Rectal smooth muscle tissue (tissue), 1 donor: Measurements from ENCODE around the gene ANKRD28.

Experiments
- H3K27ac ChIP-seq: one replicate; pipeline ENCODE4 v1.7.0; 2013; ENCODE audit warnings: low read depth, low read length, inconsistent platforms
- H3K27me3 ChIP-seq: one replicate; pipeline ENCODE4 v1.7.0; 2013; ENCODE audit warnings: low read length; ENCODE audit not compliant: control insufficient read depth, insufficient read depth
- H3K36me3 ChIP-seq: one replicate; pipeline ENCODE4 v1.7.0; 2013; ENCODE audit warnings: low read length; ENCODE audit not compliant: control insufficient read depth, insufficient read depth
- H3K4me1 ChIP-seq: one replicate; pipeline ENCODE4 v1.7.0; 2013; ENCODE audit warnings: low read length; ENCODE audit not compliant: control insufficient read depth, insufficient read depth
- H3K4me3 ChIP-seq: one replicate; pipeline ENCODE4 v1.7.0; 2013; ENCODE audit warnings: low read length
- H3K9ac ChIP-seq: one replicate; pipeline ENCODE4 v1.7.0; 2013; ENCODE audit warnings: low read length

The ANKRD28 gene

GRCh38 chr3:15694628-15695027, 103.2 kb downstream of the ANKRD28 start:
- Histone ChIP-seq H3K27me3 (no peaks in the 10 kb centered on the region), H3K4me3 (no peak overlapping the region), H3K36me3 (peaks cover 5% of the 10 kb centered on the region), H3K27ac (no peak overlapping the region), H3K4me1 (no peaks in the 10 kb centered on the region), H3K9ac (no peak overlapping the region)

DNA sequence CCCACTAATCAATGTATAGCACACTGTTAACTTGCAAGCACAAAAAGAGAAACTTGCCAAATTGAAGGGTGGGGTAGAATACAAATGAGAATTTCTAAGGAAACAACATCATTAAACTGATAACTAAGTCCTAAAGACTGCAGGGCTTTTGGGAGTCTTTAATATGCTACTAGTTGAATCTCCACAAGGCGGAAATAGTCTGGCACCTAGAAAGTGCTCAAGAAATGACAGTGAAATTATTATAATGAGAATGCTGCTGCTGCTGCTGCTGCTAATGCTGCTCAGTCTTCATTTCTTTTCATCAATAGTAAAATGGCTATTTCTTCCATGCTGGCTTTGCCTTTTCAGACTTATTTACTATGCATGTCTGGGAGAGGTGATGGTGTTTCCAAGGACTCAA, 104.4 kb downstream of the ANKRD28 start:
- H3K27ac ChIP-seq: no peak overlapping the region
- no peak overlapping the region for H3K9ac ChIP-seq

GRCh38 chr3:15690748-15691147, 107.0 kb downstream of the ANKRD28 start:
- Histone ChIP-seq H3K27ac (no peak overlapping the region), H3K4me3 (no peak overlapping the region), H3K36me3 (peaks cover 5% of the 10 kb centered on the region), H3K9ac (no peak overlapping the region), H3K27me3 (no peaks in the 10 kb centered on the region), H3K4me1 (no peaks in the 10 kb centered on the region)

More for the DNA sequence above, 104.4 kb downstream of the ANKRD28 start:
- Histone ChIP-seq H3K4me1 (no peaks in the 10 kb centered on the region), H3K27me3 (no peaks in the 10 kb centered on the region), H3K36me3 (peaks cover 5% of the 10 kb centered on the region), H3K4me3 (no peak overlapping the region)

- H3K4me3 ChIP-seq: no peak overlapping the region
- no peak overlapping the region for H3K27ac ChIP-seq
- no peaks in the 10 kb centered on the region for H3K27me3 ChIP-seq
- H3K4me1 ChIP-seq: no peaks in the 10 kb centered on the region
- H3K36me3 ChIP-seq: peaks cover 6% of the 10 kb centered on the region
- H3K9ac ChIP-seq: no peak overlapping the region
Measured at GRCh38 chr3:15690230-15690629, 107.5 kb downstream of the ANKRD28 start.

DNA sequence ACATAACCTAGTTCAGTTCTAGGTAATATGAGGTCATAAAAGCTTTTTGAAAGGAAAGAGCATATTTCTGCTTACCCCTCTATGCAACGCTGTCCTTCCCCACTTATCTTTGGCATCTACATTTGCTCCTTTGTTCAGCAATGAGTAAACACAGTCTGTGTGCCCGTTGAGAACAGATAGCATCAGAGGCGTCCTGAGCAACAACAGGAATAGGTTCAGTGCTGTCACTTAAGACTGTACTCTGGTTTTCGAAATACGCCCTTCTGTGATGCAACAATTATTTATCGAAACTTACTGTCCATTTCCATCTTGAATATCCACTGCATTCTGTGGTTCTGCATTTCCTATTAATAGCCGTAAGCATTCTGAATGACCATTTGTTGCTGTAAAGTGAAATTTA, 111.9 kb downstream of the ANKRD28 start:
- Histone ChIP-seq H3K27ac (no peak overlapping the region), H3K4me3 (no peak overlapping the region), H3K27me3 (no peaks in the 10 kb centered on the region), H3K4me1 (peaks cover 17% of the 10 kb centered on the region), H3K36me3 (peaks cover 5% of the 10 kb centered on the region), H3K9ac (no peak overlapping the region)

- Histone ChIP-seq H3K9ac (no peak overlapping the region), H3K4me1 (peaks cover 17% of the 10 kb centered on the region), H3K27me3 (no peaks in the 10 kb centered on the region), H3K4me3 (no peak overlapping the region), H3K27ac (no peak overlapping the region), H3K36me3 (peaks cover 8% of the 10 kb centered on the region)
Measured at GRCh38 chr3:15683253-15683652, 114.5 kb downstream of the ANKRD28 start.

DNA sequence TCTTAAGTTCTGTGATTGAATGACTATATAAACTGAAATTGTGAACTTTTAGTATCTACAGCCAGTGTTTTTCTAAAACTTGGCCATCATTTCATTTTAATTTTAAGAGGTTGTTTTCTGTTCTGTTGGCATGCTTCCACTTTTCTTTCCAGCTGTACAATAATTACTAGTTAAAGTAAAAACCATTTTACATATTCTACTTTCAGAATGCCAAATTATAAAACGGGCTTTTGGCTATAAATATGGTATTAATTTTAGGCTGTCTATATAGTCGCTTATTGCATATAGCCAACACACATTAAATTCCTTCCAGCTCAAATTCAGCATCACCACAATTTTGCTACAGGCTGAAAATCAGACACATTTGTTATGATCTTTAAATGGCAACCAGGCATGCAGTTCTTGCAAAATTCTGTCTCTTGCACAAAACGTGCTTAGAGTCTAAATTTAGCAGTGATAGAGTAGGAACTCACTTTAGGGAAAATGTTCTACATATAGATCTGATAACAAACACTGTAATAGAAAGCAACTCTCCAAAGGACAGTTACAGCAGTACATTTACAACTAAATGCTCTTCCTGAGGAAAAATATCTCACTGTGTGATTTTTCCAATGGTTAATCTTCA, 115.1 kb downstream of the ANKRD28 start:
- Histone ChIP-seq H3K27ac (no peak overlapping the region), H3K9ac (no peak overlapping the region), H3K36me3 (peaks cover 11% of the 10 kb centered on the region), H3K27me3 (no peaks in the 10 kb centered on the region), H3K4me3 (no peak overlapping the region), H3K4me1 (peaks cover 17% of the 10 kb centered on the region)

- no peak overlapping the region for H3K9ac ChIP-seq
- peaks cover 17% of the 10 kb centered on the region for H3K4me1 ChIP-seq
- H3K27ac ChIP-seq: no peak overlapping the region
- no peak overlapping the region for H3K4me3 ChIP-seq
- H3K36me3 ChIP-seq: peaks cover 11% of the 10 kb centered on the region
- no peaks in the 10 kb centered on the region for H3K27me3 ChIP-seq
Measured at GRCh38 chr3:15681668-15682067, 116.1 kb downstream of the ANKRD28 start.

DNA sequence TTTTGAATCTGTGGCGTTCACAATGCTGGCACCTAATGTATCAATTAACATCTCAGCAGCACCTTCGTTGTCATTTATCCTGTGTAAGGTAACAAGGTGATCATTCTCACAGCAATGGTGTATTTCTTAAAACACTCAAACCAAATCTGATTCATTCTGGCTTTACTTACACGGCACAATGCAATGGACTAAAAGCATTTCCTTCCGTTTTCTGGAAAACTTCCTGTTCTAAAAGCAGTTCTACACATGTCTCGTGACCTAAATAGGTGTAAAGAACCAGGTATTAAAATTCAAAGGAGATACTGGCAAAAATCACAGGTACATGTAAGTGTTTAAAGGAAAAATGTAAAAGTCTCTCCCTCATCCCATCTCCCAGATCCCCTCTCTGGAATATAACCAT, 118.5 kb downstream of the ANKRD28 start:
- no peak overlapping the region for H3K9ac ChIP-seq
- H3K27ac ChIP-seq: no peak overlapping the region
- no peaks in the 10 kb centered on the region for H3K27me3 ChIP-seq
- H3K36me3 ChIP-seq: peaks cover 13% of the 10 kb centered on the region
- no peak overlapping the region for H3K4me3 ChIP-seq
- peaks cover 16% of the 10 kb centered on the region for H3K4me1 ChIP-seq

GRCh38 chr3:15676259-15676658, 121.5 kb downstream of the ANKRD28 start:
- Histone ChIP-seq H3K27me3 (no peaks in the 10 kb centered on the region), H3K36me3 (peaks cover 18% of the 10 kb centered on the region), H3K9ac (no peak overlapping the region), H3K4me3 (no peak overlapping the region), H3K27ac (no peak overlapping the region), H3K4me1 (no peaks in the 10 kb centered on the region)

- Histone ChIP-seq H3K4me1 (no peaks in the 10 kb centered on the region), H3K36me3 (peaks cover 15% of the 10 kb centered on the region), H3K27ac (no peak overlapping the region), H3K9ac (no peak overlapping the region), H3K27me3 (no peaks in the 10 kb centered on the region), H3K4me3 (no peak overlapping the region)
Measured at GRCh38 chr3:15673536-15673935, 124.2 kb downstream of the ANKRD28 start.

GRCh38 chr3:15667484-15667883, 130.3 kb downstream of the ANKRD28 start:
- no peak overlapping the region for H3K27ac ChIP-seq
- H3K4me3 ChIP-seq: no peak overlapping the region
- no peak overlapping the region for H3K9ac ChIP-seq
- H3K36me3 ChIP-seq: no peaks in the 10 kb centered on the region
- H3K4me1 ChIP-seq: peaks cover 5% of the 10 kb centered on the region
- no peaks in the 10 kb centered on the region for H3K27me3 ChIP-seq

DNA sequence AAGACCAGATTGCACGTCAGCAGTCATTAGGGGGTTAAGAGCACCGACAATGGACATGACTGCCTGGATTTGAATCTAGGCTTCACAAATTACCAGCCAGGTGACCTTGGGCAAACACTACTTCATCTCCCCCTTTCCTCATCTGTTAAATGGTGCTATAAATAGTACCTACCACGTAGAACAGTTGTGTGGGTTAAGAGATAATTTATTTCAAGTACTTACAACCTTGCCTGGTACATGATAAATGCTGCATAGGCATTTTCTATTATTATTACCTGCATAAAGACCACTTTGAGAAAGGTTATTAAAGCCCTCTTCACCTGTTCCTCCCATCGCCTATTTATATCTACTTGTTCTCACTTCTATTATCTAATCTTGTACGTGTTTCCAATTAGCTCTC, 131.5 kb downstream of the ANKRD28 start:
- peaks cover 5% of the 10 kb centered on the region for H3K4me1 ChIP-seq
- no peaks in the 10 kb centered on the region for H3K36me3 ChIP-seq
- H3K9ac ChIP-seq: no peak overlapping the region
- no peak overlapping the region for H3K27ac ChIP-seq
- no peaks in the 10 kb centered on the region for H3K27me3 ChIP-seq
- no peak overlapping the region for H3K4me3 ChIP-seq
